ACHN (cell line): ENCODE data around the gene AFG1L.
"Not testable (repeated sequence)": the region's sequence is repeated elsewhere in the genome, so short reads cannot be mapped to it uniquely, and the experiment has no call there.

Experiments used
- DNase-seq: peaks from one replicate; pipeline ENCODE4 v3.0.0-alpha.2; 2015
- in situ Hi-C: cut with HindIII; loops from 2 replicates; pipeline ENCODE4 v1.10.0; 2017; ENCODE audit warnings: low sequenced_read_pairs, low pct_ligation_motif_present, low pct_unique_long_range_greater_than_20kb

The AFG1L gene

GRCh38 chr6:108285381-108285780 lies 9.5 kb upstream of the AFG1L start:
- in situ Hi-C loops: no loop called here
- no peak for DNase-seq

- no peak for DNase-seq
- in situ Hi-C loops: no loop called here
These were observed 8.5 kb upstream of the AFG1L start for GRCh38 chr6:108286366-108286765.

GRCh38 chr6:108287373-108287772 lies 7.5 kb upstream of the AFG1L start:
- DNase-seq: no peak
- in situ Hi-C loops: no loop called here

GRCh38 chr6:108288742-108289141 lies 6.1 kb upstream of the AFG1L start:
- in situ Hi-C loops: no loop called here
- no peak for DNase-seq

GRCh38 chr6:108291091-108291490 lies 3.8 kb upstream of the AFG1L start:
- DNase-seq: no peak
- in situ Hi-C loops: no loop called here

- DNase-seq, in situ Hi-C loops: not testable (repeated sequence)
These were observed 2.3 kb upstream of the AFG1L start for GRCh38 chr6:108292561-108292960.

GRCh38 chr6:108293527-108294296 lies 1.1 kb upstream of the AFG1L start:
- in situ Hi-C loops: no loop called here
- DNase-seq: no peak

GRCh38 chr6:108294297-108294726 lies 542 bp upstream of the AFG1L start:
- in situ Hi-C loops: no loop called here
- no peak for DNase-seq

GRCh38 chr6:108295676-108296075 lies 822 bp downstream of the AFG1L start:
- in situ Hi-C loops: no loop called here
- DNase-seq: no peak

- in situ Hi-C loops: no loop called here
- DNase-seq: no peak
These were observed 7.5 kb downstream of the AFG1L start for GRCh38 chr6:108302386-108302785.

- DNase-seq: no peak
- in situ Hi-C loops: no loop called here
These were observed 9.8 kb downstream of the AFG1L start for GRCh38 chr6:108304646-108305045.

GRCh38 chr6:108308641-108309040 lies 13.8 kb downstream of the AFG1L start:
- in situ Hi-C loops, DNase-seq: not testable (repeated sequence)

GRCh38 chr6:108309844-108310243 lies 15.0 kb downstream of the AFG1L start:
- no peak for DNase-seq
- in situ Hi-C loops: no loop called here

- DNase-seq: no peak
- in situ Hi-C loops: no loop called here
These were observed 17.8 kb downstream of the AFG1L start for GRCh38 chr6:108312605-108313004.

GRCh38 chr6:108321253-108321747 lies 26.4 kb downstream of the AFG1L start:
- in situ Hi-C loops: no loop called here
- DNase-seq: no peak

- in situ Hi-C loops: no loop called here
- DNase-seq: no peak
These were observed 27.9 kb downstream of the AFG1L start for GRCh38 chr6:108322728-108323127.

GRCh38 chr6:108323710-108324466 lies 29.0 kb downstream of the AFG1L start:
- no peak for DNase-seq
- in situ Hi-C loops: no loop called here

- in situ Hi-C loops, DNase-seq: not testable (repeated sequence)
These were observed 35.4 kb downstream of the AFG1L start for GRCh38 chr6:108330221-108330785.

- in situ Hi-C loops: no loop called here
- no peak for DNase-seq
These were observed 36.0 kb downstream of the AFG1L start for GRCh38 chr6:108330806-108331205.
